ENCODE measurements around the gene IGIP. TPM values are rescaled to one million over a fixed set of nuclear protein-coding genes. Genes with fewer than 3 reads are reported as not detected.

Gene IGIP
- polyA plus RNA-seq, 3 donors = 6.3 to 7.3 (median 7.2) TPM

GRCh38 chr5:140111011-140111858, 14.5 kb upstream of the IGIP start:
- DNase-seq (ENCODE audit: low read depth in 3 of 3, low spot score in 2 of 3) = no peak

- no peak for DNase-seq (ENCODE audit: low read depth in 3 of 3, low spot score in 2 of 3)
Observed at GRCh38 chr5:140111859-140112551, 13.7 kb upstream of the IGIP start.

GRCh38 chr5:140112685-140113179, 13.0 kb upstream of the IGIP start:
- no peak for DNase-seq (ENCODE audit: low read depth in 3 of 3, low spot score in 2 of 3)

- DNase-seq (ENCODE audit: low read depth in 3 of 3, low spot score in 2 of 3) = no peak
Observed at GRCh38 chr5:140113180-140113698, 12.5 kb upstream of the IGIP start.

GRCh38 chr5:140113699-140114263, 12.0 kb upstream of the IGIP start, which contains the start of gene PURA:
PURA (plus strand) TSS chr5:140114109; CDS start chr5:140114182, 73 bp downstream.
- peak in 2 of 3 donors; percentile 80 to 85 for DNase-seq (ENCODE audit: low read depth in 3 of 3, low spot score in 2 of 3)

GRCh38 chr5:140114341-140115185, 11.2 kb upstream of the IGIP start:
- DNase-seq (ENCODE audit: low read depth in 3 of 3, low spot score in 2 of 3) = peak in 2 of 3 donors; percentile 34 to 39

- no peak for DNase-seq (ENCODE audit: low read depth in 3 of 3, low spot score in 2 of 3)
Observed at GRCh38 chr5:140115186-140115500, 10.6 kb upstream of the IGIP start.

GRCh38 chr5:140116716-140117115, 9.0 kb upstream of the IGIP start:
- DNase-seq (ENCODE audit: low read depth in 3 of 3, low spot score in 2 of 3) = no peak

GRCh38 chr5:140117523-140117922, 8.2 kb upstream of the IGIP start:
- no peak for DNase-seq (ENCODE audit: low read depth in 3 of 3, low spot score in 2 of 3)

GRCh38 chr5:140118302-140118936, 7.3 kb upstream of the IGIP start:
- no peak for DNase-seq (ENCODE audit: low read depth in 3 of 3, low spot score in 2 of 3)

- DNase-seq (ENCODE audit: low read depth in 3 of 3, low spot score in 2 of 3) = no peak
Observed at GRCh38 chr5:140126315-140127012, 727 bp downstream of the IGIP start.

- DNase-seq (ENCODE audit: low read depth in 3 of 3, low spot score in 2 of 3) = no peak
Observed at GRCh38 chr5:140128376-140128775, 2.6 kb downstream of the IGIP start.

- DNase-seq (ENCODE audit: low read depth in 3 of 3, low spot score in 2 of 3) = no peak
Observed at GRCh38 chr5:140130949-140131733, 5.4 kb downstream of the IGIP start.

- no peak for DNase-seq (ENCODE audit: low read depth in 3 of 3, low spot score in 2 of 3)
Observed at GRCh38 chr5:140131967-140132409, 6.3 kb downstream of the IGIP start.

- DNase-seq (ENCODE audit: low read depth in 3 of 3, low spot score in 2 of 3) = no peak
Observed at GRCh38 chr5:140133514-140134167, 7.9 kb downstream of the IGIP start.

GRCh38 chr5:140134277-140134935, 8.7 kb downstream of the IGIP start:
- no peak for DNase-seq (ENCODE audit: low read depth in 3 of 3, low spot score in 2 of 3)

- no peak for DNase-seq (ENCODE audit: low read depth in 3 of 3, low spot score in 2 of 3)
Observed at GRCh38 chr5:140135127-140135526, 9.4 kb downstream of the IGIP start.

All from right renal cortex interstitium (tissue), 3 donors.